HEK293 (cell line): ENCODE results near the gene TLL2.

Experiments
- CTCF ChIA-PET: fragments of 350-600 bp; formaldehyde crosslinking; extraction: SDS; loops from one replicate; lab custom pipeline; 2021; ENCODE audit warnings: antibody characterized with exemption; lab: Yijun Ruan, JAX
- POLR2A ChIA-PET: fragments of 300-600 bp; formaldehyde crosslinking; extraction: SDS; loops from one replicate; lab custom pipeline; 2020; ENCODE audit warnings: antibody characterized with exemption, inconsistent platforms; lab: Yijun Ruan, JAX
- H3K27ac ChIP-seq: fragments of 200-500 bp; sonication (Bioruptor generic); 2 replicates; pipeline ENCODE4 v1.5.1; 2014; ENCODE audit warnings: low read depth, low read length, control low read depth, inconsistent platforms; ENCODE audit errors: extremely low read depth
- H3K36me3 ChIP-seq, 2 experiments: fragments of 200-500 bp in 1 of 2; sonication (Bioruptor generic) in 1 of 2; 1 replicate in 1 of 2; 2 replicates in 1 of 2; pipeline ENCODE4 v1.5.1; 2014 to 2017; ENCODE audit warnings: inconsistent platforms in 2 of 2, low read length in 2 of 2; ENCODE audit not compliant: control insufficient read depth in 2 of 2, insufficient read depth in 1 of 2
- H3K4me1 ChIP-seq: fragments of 200-500 bp; sonication (Bioruptor generic); 2 replicates; pipeline ENCODE4 v1.5.1; 2014; ENCODE audit warnings: mild to moderate bottlenecking, low read length, inconsistent platforms; ENCODE audit not compliant: control insufficient read depth, insufficient read depth
- H3K4me3 ChIP-seq: 2 replicates; pipeline ENCODE4 v1.5.1; 2011; ENCODE audit warnings: low read depth, mild to moderate bottlenecking, control low read depth, low read length, moderate library complexity
- H3K9me3 ChIP-seq: fragments of 200-500 bp; sonication (Bioruptor generic); 2 replicates; pipeline ENCODE4 v1.5.1; 2014; ENCODE audit warnings: low read depth, low read length, inconsistent platforms; ENCODE audit not compliant: control insufficient read depth, insufficient read depth
- GLI2 ChIP-seq: fragments of 450-650 bp; formaldehyde crosslinking; IDR thresholded peaks from 2 replicates; pipeline ENCODE4; 2017; ENCODE audit warnings: missing biosample characterization, missing genetic modification characterization, low read depth, borderline replicate concordance
- SALL2 ChIP-seq: fragments of 450-650 bp; formaldehyde crosslinking; IDR thresholded peaks from 2 replicates; pipeline ENCODE4 v1.5.0; 2017; ENCODE audit warnings: missing biosample characterization, mild to moderate bottlenecking, missing genetic modification characterization, borderline replicate concordance
- SP2 ChIP-seq: fragments of 450-650 bp; formaldehyde crosslinking; IDR thresholded peaks from 2 replicates; pipeline ENCODE4 v1.5.1; 2016; ENCODE audit warnings: missing biosample characterization, missing genetic modification characterization
- ZBTB10 ChIP-seq: fragments of 450-650 bp; formaldehyde crosslinking; IDR thresholded peaks from 2 replicates; pipeline ENCODE4 v1.5.1; 2016; ENCODE audit warnings: missing biosample characterization, missing genetic modification characterization
- ZBTB17 ChIP-seq: fragments of 450-650 bp; formaldehyde crosslinking; IDR thresholded peaks from 2 replicates; pipeline ENCODE4 v1.5.1; 2016; ENCODE audit warnings: missing biosample characterization, missing genetic modification characterization
- ZFP69B ChIP-seq: fragments of 450-650 bp; formaldehyde crosslinking; IDR thresholded peaks from 2 replicates; pipeline ENCODE4 v1.5.1; 2016; ENCODE audit warnings: missing biosample characterization, missing genetic modification characterization
- ZNF121 ChIP-seq: fragments of 450-650 bp; formaldehyde crosslinking; IDR thresholded peaks from 2 replicates; pipeline ENCODE4 v1.5.1; 2016; ENCODE audit warnings: missing biosample characterization, missing genetic modification characterization
- ZNF132 ChIP-seq: fragments of 450-650 bp; formaldehyde crosslinking; IDR thresholded peaks from 2 replicates; pipeline ENCODE4 v1.5.1; 2017; ENCODE audit warnings: missing biosample characterization, missing genetic modification characterization, borderline replicate concordance
- ZNF138 ChIP-seq: fragments of 450-650 bp; formaldehyde crosslinking; IDR thresholded peaks from 2 replicates; pipeline ENCODE4 v1.5.1; 2016; ENCODE audit warnings: missing biosample characterization, missing genetic modification characterization, borderline replicate concordance
- ZNF146 ChIP-seq: fragments of 450-650 bp; formaldehyde crosslinking; IDR thresholded peaks from 2 replicates; pipeline ENCODE4 v1.5.1; 2016; ENCODE audit warnings: missing biosample characterization, missing genetic modification characterization
- ZNF48 ChIP-seq: fragments of 450-650 bp; formaldehyde crosslinking; IDR thresholded peaks from 2 replicates; pipeline ENCODE4 v1.5.1; 2016; ENCODE audit warnings: missing biosample characterization, missing genetic modification characterization
- ZNF501 ChIP-seq: fragments of 450-650 bp; formaldehyde crosslinking; IDR thresholded peaks from 2 replicates; pipeline ENCODE4 v1.5.1; 2016; ENCODE audit warnings: missing biosample characterization, missing genetic modification characterization
- ZNF544 ChIP-seq: fragments of 450-650 bp; formaldehyde crosslinking; IDR thresholded peaks from 2 replicates; pipeline ENCODE4 v1.5.0; 2017; ENCODE audit warnings: missing biosample characterization, missing genetic modification characterization
- ZNF558 ChIP-seq: fragments of 450-650 bp; formaldehyde crosslinking; IDR thresholded peaks from 2 replicates; pipeline ENCODE4 v1.5.1; 2016; ENCODE audit warnings: missing biosample characterization, missing genetic modification characterization
- ZNF664 ChIP-seq: fragments of 450-650 bp; formaldehyde crosslinking; IDR thresholded peaks from 2 replicates; pipeline ENCODE4 v1.5.1; 2016; ENCODE audit warnings: missing biosample characterization, missing genetic modification characterization
- ZNF777 ChIP-seq: fragments of 450-650 bp; formaldehyde crosslinking; IDR thresholded peaks from 2 replicates; pipeline ENCODE4 v1.5.1; 2017; ENCODE audit warnings: missing biosample characterization, missing genetic modification characterization, borderline replicate concordance
- ZNF791 ChIP-seq: fragments of 450-650 bp; formaldehyde crosslinking; IDR thresholded peaks from 2 replicates; pipeline ENCODE4 v1.5.1; 2016; ENCODE audit warnings: missing biosample characterization, missing genetic modification characterization
- TF ChIP-seq, protein P1 (sequence below): fragments of 450-650 bp; formaldehyde crosslinking; IDR thresholded peaks from 2 replicates; pipeline ENCODE4 v1.5.1; 2016; ENCODE audit warnings: missing biosample characterization, missing genetic modification characterization
- TF ChIP-seq, protein P2 (sequence below): fragments of 450-650 bp; formaldehyde crosslinking; IDR thresholded peaks from 2 replicates; pipeline ENCODE4 v1.5.1; 2016; ENCODE audit warnings: missing biosample characterization, missing genetic modification characterization
- TF ChIP-seq, protein P3 (sequence below): fragments of 450-650 bp; formaldehyde crosslinking; conservative IDR thresholded peaks from 2 replicates; pipeline ENCODE4 v1.5.1; 2016; ENCODE audit warnings: low read depth, missing biosample characterization, missing genetic modification characterization

Gene TLL2

GRCh38 chr10:96478355-96478754 is 35.4 kb downstream of the TLL2 start:
- H3K4me3 ChIP-seq, result no peak overlapping the region
- TF ChIP-seq GLI2 (no peak), ZNF138 (tag by site-specific recombination) (no peak), ZNF501 (tag by site-specific recombination) (no peak), SALL2 (tag by site-specific recombination) (no peak), ZBTB10 (no peak), ZNF146 (tag by site-specific recombination) (no peak), ZFP69B (tag by site-specific recombination) (no peak), ZNF558 (tag by site-specific recombination) (no peak), ZNF48 (tag by site-specific recombination) (no peak), ZBTB17 (tag by site-specific recombination) (no peak), ZNF791 (tag by site-specific recombination) (no peak), ZNF664 (tag by site-specific recombination) (no peak), ZNF544 (tag by site-specific recombination) (no peak), ZNF121 (tag by site-specific recombination) (no peak), SP2 (tag by site-specific recombination) (no peak), ZNF132 (no peak), ZNF777 (no peak)
- TF ChIP-seq, protein P1, sequence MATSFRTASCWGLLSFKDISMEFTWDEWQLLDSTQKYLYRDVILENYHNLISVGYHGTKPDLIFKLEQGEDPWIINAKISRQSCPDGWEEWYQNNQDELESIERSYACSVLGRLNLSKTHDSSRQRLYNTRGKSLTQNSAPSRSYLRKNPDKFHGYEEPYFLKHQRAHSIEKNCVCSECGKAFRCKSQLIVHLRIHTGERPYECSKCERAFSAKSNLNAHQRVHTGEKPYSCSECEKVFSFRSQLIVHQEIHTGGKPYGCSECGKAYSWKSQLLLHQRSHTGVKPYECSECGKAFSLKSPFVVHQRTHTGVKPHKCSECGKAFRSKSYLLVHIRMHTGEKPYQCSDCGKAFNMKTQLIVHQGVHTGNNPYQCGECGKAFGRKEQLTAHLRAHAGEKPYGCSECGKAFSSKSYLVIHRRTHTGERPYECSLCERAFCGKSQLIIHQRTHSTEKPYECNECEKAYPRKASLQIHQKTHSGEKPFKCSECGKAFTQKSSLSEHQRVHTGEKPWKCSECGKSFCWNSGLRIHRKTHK (tag by site-specific recombination), result no peak
- TF ChIP-seq, protein P2, sequence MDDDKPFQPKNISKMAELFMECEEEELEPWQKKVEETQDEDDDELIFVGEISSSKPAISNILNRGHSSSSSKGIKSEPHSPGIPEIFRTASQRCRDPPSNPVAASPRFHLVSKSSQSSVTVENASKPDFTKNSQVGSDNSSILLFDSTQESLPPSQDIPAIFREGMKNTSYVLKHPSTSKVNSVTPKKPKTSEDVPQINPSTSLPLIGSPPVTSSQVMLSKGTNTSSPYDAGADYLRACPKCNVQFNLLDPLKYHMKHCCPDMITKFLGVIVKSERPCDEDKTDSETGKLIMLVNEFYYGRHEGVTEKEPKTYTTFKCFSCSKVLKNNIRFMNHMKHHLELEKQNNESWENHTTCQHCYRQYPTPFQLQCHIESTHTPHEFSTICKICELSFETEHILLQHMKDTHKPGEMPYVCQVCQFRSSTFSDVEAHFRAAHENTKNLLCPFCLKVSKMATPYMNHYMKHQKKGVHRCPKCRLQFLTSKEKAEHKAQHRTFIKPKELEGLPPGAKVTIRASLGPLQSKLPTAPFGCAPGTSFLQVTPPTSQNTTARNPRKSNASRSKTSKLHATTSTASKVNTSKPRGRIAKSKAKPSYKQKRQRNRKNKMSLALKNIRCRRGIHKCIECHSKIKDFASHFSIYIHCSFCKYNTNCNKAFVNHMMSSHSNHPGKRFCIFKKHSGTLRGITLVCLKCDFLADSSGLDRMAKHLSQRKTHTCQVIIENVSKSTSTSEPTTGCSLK (tag by site-specific recombination), result no peak
- TF ChIP-seq, protein P3, sequence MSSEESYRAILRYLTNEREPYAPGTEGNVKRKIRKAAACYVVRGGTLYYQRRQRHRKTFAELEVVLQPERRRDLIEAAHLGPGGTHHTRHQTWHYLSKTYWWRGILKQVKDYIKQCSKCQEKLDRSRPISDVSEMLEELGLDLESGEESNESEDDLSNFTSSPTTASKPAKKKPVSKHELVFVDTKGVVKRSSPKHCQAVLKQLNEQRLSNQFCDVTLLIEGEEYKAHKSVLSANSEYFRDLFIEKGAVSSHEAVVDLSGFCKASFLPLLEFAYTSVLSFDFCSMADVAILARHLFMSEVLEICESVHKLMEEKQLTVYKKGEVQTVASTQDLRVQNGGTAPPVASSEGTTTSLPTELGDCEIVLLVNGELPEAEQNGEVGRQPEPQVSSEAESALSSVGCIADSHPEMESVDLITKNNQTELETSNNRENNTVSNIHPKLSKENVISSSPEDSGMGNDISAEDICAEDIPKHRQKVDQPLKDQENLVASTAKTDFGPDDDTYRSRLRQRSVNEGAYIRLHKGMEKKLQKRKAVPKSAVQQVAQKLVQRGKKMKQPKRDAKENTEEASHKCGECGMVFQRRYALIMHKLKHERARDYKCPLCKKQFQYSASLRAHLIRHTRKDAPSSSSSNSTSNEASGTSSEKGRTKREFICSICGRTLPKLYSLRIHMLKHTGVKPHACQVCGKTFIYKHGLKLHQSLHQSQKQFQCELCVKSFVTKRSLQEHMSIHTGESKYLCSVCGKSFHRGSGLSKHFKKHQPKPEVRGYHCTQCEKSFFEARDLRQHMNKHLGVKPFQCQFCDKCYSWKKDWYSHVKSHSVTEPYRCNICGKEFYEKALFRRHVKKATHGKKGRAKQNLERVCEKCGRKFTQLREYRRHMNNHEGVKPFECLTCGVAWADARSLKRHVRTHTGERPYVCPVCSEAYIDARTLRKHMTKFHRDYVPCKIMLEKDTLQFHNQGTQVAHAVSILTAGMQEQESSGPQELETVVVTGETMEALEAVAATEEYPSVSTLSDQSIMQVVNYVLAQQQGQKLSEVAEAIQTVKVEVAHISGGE (tag by site-specific recombination), result no peak
- ChIA-PET POLR2A (no interaction called here), CTCF (interaction anchor here (1.1 to 1.8 kb wide), 2 partner anchors 12 to 32 kb away, joined by 3 to 6 read pairs; no protein-coding TSS in a partner anchor)
- H3K27ac ChIP-seq, result no peak overlapping the region
- H3K36me3 ChIP-seq, result no peaks in the 10 kb centered on the region
- no peaks in the 10 kb centered on the region for H3K9me3 ChIP-seq
- no peaks in the 10 kb centered on the region for H3K4me1 ChIP-seq
